ENCODE results near the gene HARS1. TPM values are rescaled to one million over a fixed set of nuclear protein-coding genes. Genes with fewer than 3 reads are reported as not detected.
"Not testable (repeated sequence)": the region's sequence is repeated elsewhere in the genome, so short reads cannot be mapped to it uniquely, and the experiment has no call there.

The HARS1 gene
- total RNA-seq: 10 to 100 TPM; 81.6 to 87.6 TPM

GRCh38 chr5:140690941-140691924 is at the start of gene HARS1, which contains the start of gene HARS2:
TSS of gene HARS1 (minus strand) at chr5:140691370. CDS start at chr5:140691304, 66 bp downstream.
TSS of gene HARS2 (plus strand) at chr5:140691455. CDS start at chr5:140691649, 194 bp downstream.
- Mint-ChIP-seq H3K9me3 (ENCODE audit: insufficient read depth) (no peaks in the 10 kb centered on the region), H3K27me3 (ENCODE audit: low read depth) (no peaks in the 10 kb centered on the region), H3K36me3 (ENCODE audit: low read depth) (peaks cover 45% of the 10 kb centered on the region), H3K4me3 (peak within 1 kb of the TSS; percentile 97), H3K27ac (peak within 1 kb of the TSS; percentile 97), H3K4me1 (ENCODE audit: low read depth) (peaks cover 48% of the 10 kb centered on the region)
- ATAC-seq (peak; percentile 96), DNase-seq (peak; percentile 88)
- ChIA-PET CTCF (interaction anchor here (0.6 to 1.7 kb wide), 7 partner anchors 9 to 1421 kb away, joined by 3 to 5 read pairs (median 3); partner anchors contain the start of genes TAF7 and ZMAT2), POLR2A (interaction anchor here (0.6 to 2.2 kb wide), 13 partner anchors 10 to 290 kb away, joined by 3 to 20 read pairs (median 5); partner anchors contain the start of genes ANKHD1, IK, NDUFA2 and WDR55)

- no peaks in the 10 kb centered on the region for H3K36me3 Mint-ChIP-seq (ENCODE audit: low read depth)
Measured at GRCh38 chr5:140737486-140737885, 46.3 kb upstream of the HARS1 start.

GRCh38 chr5:140734354-140734753 is 43.2 kb upstream of the HARS1 start:
- H3K27ac Mint-ChIP-seq: no peak overlapping the region
- DNase-seq (no peak), ATAC-seq (no peak)
- no peaks in the 10 kb centered on the region for H3K36me3 Mint-ChIP-seq (ENCODE audit: low read depth)
- H3K27me3 Mint-ChIP-seq (ENCODE audit: low read depth): peaks cover 25% of the 10 kb centered on the region
- no peak overlapping the region for H3K4me3 Mint-ChIP-seq
- H3K4me1 Mint-ChIP-seq (ENCODE audit: low read depth): no peaks in the 10 kb centered on the region
- no peaks in the 10 kb centered on the region for H3K9me3 Mint-ChIP-seq (ENCODE audit: insufficient read depth)
- ChIA-PET CTCF (no interaction called here), POLR2A (no interaction called here)

More at GRCh38 chr5:140737486-140737885, 46.3 kb upstream of the HARS1 start:
- ATAC-seq (no peak), DNase-seq (no peak)
- ChIA-PET POLR2A (interaction anchor here (0.7 kb wide), 1 partner anchor 99 kb away, joined by 3 read pairs; no protein-coding TSS in a partner anchor), CTCF (no interaction called here)
- Mint-ChIP-seq H3K4me1 (ENCODE audit: low read depth) (no peaks in the 10 kb centered on the region), H3K9me3 (ENCODE audit: insufficient read depth) (no peaks in the 10 kb centered on the region), H3K27me3 (ENCODE audit: low read depth) (peaks cover 25% of the 10 kb centered on the region), H3K4me3 (no peak overlapping the region), H3K27ac (no peak overlapping the region)

GRCh38 chr5:140733098-140733497 is 41.9 kb upstream of the HARS1 start:
- no peak for DNase-seq
- H3K4me1 Mint-ChIP-seq (ENCODE audit: low read depth): no peaks in the 10 kb centered on the region
- CTCF ChIA-PET: no interaction called here
- H3K9me3 Mint-ChIP-seq (ENCODE audit: insufficient read depth): no peaks in the 10 kb centered on the region
- POLR2A ChIA-PET: no interaction called here
- H3K36me3 Mint-ChIP-seq (ENCODE audit: low read depth): no peaks in the 10 kb centered on the region
- peaks cover 27% of the 10 kb centered on the region for H3K27me3 Mint-ChIP-seq (ENCODE audit: low read depth)
- ATAC-seq: no peak
- no peak overlapping the region for H3K4me3 Mint-ChIP-seq
- H3K27ac Mint-ChIP-seq: no peak overlapping the region

GRCh38 chr5:140725799-140726471 is 34.8 kb upstream of the HARS1 start:
- ChIA-PET CTCF (interaction anchor here (0.6 to 2.1 kb wide), 12 partner anchors 15 to 893 kb away, joined by 3 to 8 read pairs (median 4); partner anchors contain the start of genes DIAPH1, IK, NDUFA2 and TAF7), POLR2A (interaction anchor here (0.7 to 1.1 kb wide), 3 partner anchors 15 to 594 kb away, joined by 3 to 4 read pairs (median 3); no protein-coding TSS in a partner anchor)
- Mint-ChIP-seq H3K27me3 (ENCODE audit: low read depth) (peaks cover 26% of the 10 kb centered on the region), H3K9me3 (ENCODE audit: insufficient read depth) (no peaks in the 10 kb centered on the region), H3K4me1 (ENCODE audit: low read depth) (peaks cover 14% of the 10 kb centered on the region), H3K4me3 (peak overlapping the region; percentile 79), H3K27ac (peak overlapping the region; percentile 80), H3K36me3 (ENCODE audit: low read depth) (no peaks in the 10 kb centered on the region)
- DNase-seq: peak; percentile 86
- peak; percentile 94 for ATAC-seq

GRCh38 chr5:140721395-140721794 is 30.2 kb upstream of the HARS1 start:
- H3K27ac Mint-ChIP-seq; H3K9me3 Mint-ChIP-seq (ENCODE audit: insufficient read depth); ATAC-seq; DNase-seq; H3K4me3 Mint-ChIP-seq; H3K36me3 Mint-ChIP-seq (ENCODE audit: low read depth): not testable (repeated sequence)
- Mint-ChIP-seq H3K27me3 (ENCODE audit: low read depth) (peaks cover 24% of the 10 kb centered on the region), H3K4me1 (ENCODE audit: low read depth) (peaks cover 14% of the 10 kb centered on the region)
- POLR2A ChIA-PET: interaction anchor here (1.2 kb wide), 1 partner anchor 18 kb away, joined by 3 read pairs; no protein-coding TSS in a partner anchor
- CTCF ChIA-PET: interaction anchor here (1.4 to 3.8 kb wide), 5 partner anchors 349 to 691 kb away, joined by 3 to 15 read pairs (median 8); partner anchors contain the start of gene PCDHGA10

- H3K36me3 Mint-ChIP-seq (ENCODE audit: low read depth); H3K9me3 Mint-ChIP-seq (ENCODE audit: insufficient read depth); ATAC-seq; H3K4me3 Mint-ChIP-seq; H3K4me1 Mint-ChIP-seq (ENCODE audit: low read depth); H3K27ac Mint-ChIP-seq; POLR2A ChIA-PET; DNase-seq: not testable (repeated sequence)
- CTCF ChIA-PET: interaction anchor here (1.3 to 3.8 kb wide), 7 partner anchors 9 to 482 kb away, joined by 3 to 15 read pairs (median 7); no protein-coding TSS in a partner anchor
- peaks cover 19% of the 10 kb centered on the region for H3K27me3 Mint-ChIP-seq (ENCODE audit: low read depth)
Measured at GRCh38 chr5:140720738-140721137, 29.6 kb upstream of the HARS1 start.

- DNase-seq (no peak), ATAC-seq (no peak)
- H3K27me3 Mint-ChIP-seq (ENCODE audit: low read depth): peaks cover 16% of the 10 kb centered on the region
- ChIA-PET POLR2A (interaction anchor here (1.1 kb wide), 1 partner anchor 70 kb away, joined by 4 read pairs; no protein-coding TSS in a partner anchor), CTCF (interaction anchor here (3.8 kb wide), 1 partner anchor 355 kb away, joined by 15 read pairs; no protein-coding TSS in a partner anchor)
- H3K36me3 Mint-ChIP-seq (ENCODE audit: low read depth): no peaks in the 10 kb centered on the region
- H3K4me3 Mint-ChIP-seq: no peak overlapping the region
- peaks cover 2% of the 10 kb centered on the region for H3K4me1 Mint-ChIP-seq (ENCODE audit: low read depth)
- H3K9me3 Mint-ChIP-seq (ENCODE audit: insufficient read depth): no peaks in the 10 kb centered on the region
- no peak overlapping the region for H3K27ac Mint-ChIP-seq
Measured at GRCh38 chr5:140718266-140718592, 27.1 kb upstream of the HARS1 start.

- H3K27ac Mint-ChIP-seq; H3K4me3 Mint-ChIP-seq; H3K27me3 Mint-ChIP-seq (ENCODE audit: low read depth); ATAC-seq; H3K9me3 Mint-ChIP-seq (ENCODE audit: insufficient read depth); DNase-seq; POLR2A ChIA-PET; H3K36me3 Mint-ChIP-seq (ENCODE audit: low read depth): not testable (repeated sequence)
- CTCF ChIA-PET: interaction anchor here (0.8 kb wide), 1 partner anchor 343 kb away, joined by 5 read pairs; no protein-coding TSS in a partner anchor
- H3K4me1 Mint-ChIP-seq (ENCODE audit: low read depth): peaks cover 10% of the 10 kb centered on the region
Measured at GRCh38 chr5:140716238-140716637, 25.1 kb upstream of the HARS1 start.

GRCh38 chr5:140713562-140714094 is 22.5 kb upstream of the HARS1 start:
- H3K36me3 Mint-ChIP-seq (ENCODE audit: low read depth): peaks cover 5% of the 10 kb centered on the region
- ATAC-seq: no peak
- H3K27ac Mint-ChIP-seq: no peak overlapping the region
- CTCF ChIA-PET: no interaction called here
- H3K27me3 Mint-ChIP-seq (ENCODE audit: low read depth): peaks cover 5% of the 10 kb centered on the region
- H3K4me1 Mint-ChIP-seq (ENCODE audit: low read depth): peaks cover 18% of the 10 kb centered on the region
- no peak overlapping the region for H3K4me3 Mint-ChIP-seq
- no peak for DNase-seq
- no peaks in the 10 kb centered on the region for H3K9me3 Mint-ChIP-seq (ENCODE audit: insufficient read depth)
- POLR2A ChIA-PET: no interaction called here

GRCh38 chr5:140711794-140712193 is 20.6 kb upstream of the HARS1 start:
- POLR2A ChIA-PET: interaction anchor here (1.1 to 4.7 kb wide), 3 partner anchors 11 to 64 kb away, joined by 4 to 22 read pairs (median 16); partner anchors contain the start of genes IK, NDUFA2 and ZMAT2
- no peaks in the 10 kb centered on the region for H3K9me3 Mint-ChIP-seq (ENCODE audit: insufficient read depth)

More at GRCh38 chr5:140711794-140712193, 20.6 kb upstream of the HARS1 start:
- CTCF ChIA-PET: interaction anchor here (0.8 to 2.0 kb wide), 10 partner anchors 9 to 360 kb away, joined by 3 to 10 read pairs (median 5); partner anchors contain the start of genes HARS1, IK, NDUFA2 and ZMAT2
- DNase-seq (no peak), ATAC-seq (no peak)
- peak overlapping the region; percentile 96 for H3K4me3 Mint-ChIP-seq
- peaks cover 13% of the 10 kb centered on the region for H3K36me3 Mint-ChIP-seq (ENCODE audit: low read depth)
- H3K4me1 Mint-ChIP-seq (ENCODE audit: low read depth): peaks cover 18% of the 10 kb centered on the region
- H3K27ac Mint-ChIP-seq: no peak overlapping the region
- H3K27me3 Mint-ChIP-seq (ENCODE audit: low read depth): peaks cover 5% of the 10 kb centered on the region

Measured in activated CD8-positive, alpha-beta T cell treated with anti-CD3 and anti-CD28 coated beads, Interleukin-2, amount 10 ng/mL, durations not matched to agents 7 days and 5 days (primary cell).